Smooth muscle cell (in vitro differentiated cells): ENCODE results near the gene PITPNM3. TPM values are rescaled to one million over a fixed set of nuclear protein-coding genes. Genes with fewer than 3 reads are reported as not detected.
A peak's percentile ranks its signal among the peaks of the same experiment; 100 is the strongest.

ENCODE experiments used
- DNase-seq: peaks from one replicate; lab custom pipeline; 2025; ENCODE audit not compliant: unreplicated experiment; lab: John Stamatoyannopoulos, UW
- H2AFZ ChIP-seq: fragments of 200-600 bp; sonication (generic); 2 replicates; pipeline ENCODE4 v1.6.0; 2016; ENCODE audit warnings: antibody characterized with exemption, low read depth, mild to moderate bottlenecking
- H3F3A ChIP-seq: fragments of 200-600 bp; sonication (generic); 2 replicates; pipeline ENCODE4 v1.6.0; 2017; ENCODE audit warnings: antibody characterized with exemption, low read depth
- H3K27ac ChIP-seq: fragments of 200-600 bp; sonication (generic); 2 replicates; pipeline ENCODE4 v1.5.1; 2016; ENCODE audit warnings: low read depth, mild to moderate bottlenecking
- H3K27me3 ChIP-seq: fragments of 200-600 bp; sonication (generic); 2 replicates; pipeline ENCODE4 v1.6.1; 2016; ENCODE audit warnings: low read depth, mild to moderate bottlenecking
- H3K36me3 ChIP-seq: fragments of 200-600 bp; sonication (generic); 2 replicates; pipeline ENCODE4 v1.5.1; 2016; ENCODE audit warnings: low read depth
- H3K4me1 ChIP-seq: fragments of 200-600 bp; sonication (generic); 2 replicates; pipeline ENCODE4 v1.5.1; 2016; ENCODE audit warnings: low read depth
- H3K4me2 ChIP-seq: fragments of 200-600 bp; sonication (generic); 2 replicates; pipeline ENCODE4 v1.6.0; 2016; ENCODE audit warnings: mild to moderate bottlenecking
- H3K4me3 ChIP-seq: fragments of 200-600 bp; sonication (generic); 2 replicates; pipeline ENCODE4 v1.5.1; 2016; ENCODE audit warnings: mild to moderate bottlenecking
- H3K79me2 ChIP-seq: fragments of 200-600 bp; sonication (generic); 2 replicates; pipeline ENCODE4 v1.6.0; 2016; ENCODE audit warnings: low read depth, mild to moderate bottlenecking
- H3K9ac ChIP-seq: fragments of 200-600 bp; sonication (generic); 2 replicates; pipeline ENCODE4 v1.6.0; 2016; ENCODE audit warnings: low read depth
- H3K9me3 ChIP-seq: fragments of 200-600 bp; sonication (generic); replicated peaks from 2 replicates; pipeline ENCODE4 v1.5.1; 2016; ENCODE audit warnings: low read depth
- H4K20me1 ChIP-seq: fragments of 200-600 bp; sonication (generic); 2 replicates; pipeline ENCODE4 v1.6.0; 2016; ENCODE audit warnings: low read depth
- CTCF ChIP-seq: fragments of 200-600 bp; sonication (generic); IDR thresholded peaks from 2 replicates; pipeline ENCODE4 v1.5.1; 2017; ENCODE audit warnings: borderline replicate concordance, mild to moderate bottlenecking, antibody characterized with exemption; ENCODE audit not compliant: insufficient read depth, poor library complexity, severe bottlenecking
- WGBS: methylation state at CpG from one replicate; pipeline ENCODE4 v1.1.7; 2016; ENCODE audit warnings: low lambda C conversion rate; 5-methylcytosine and 5-hydroxymethylcytosine counted together
- polyA plus RNA-seq: library from polyadenylated mRNA; unstranded; fragments of >200 nt; fragmentation: Nextera tagmentation; extraction: Ambion mirVana; gene quantifications from 2 replicates; pipeline ENCODE4 v1.2.1, GENCODE V29; 2016
- total RNA-seq: library from RNA; depleted of rRNA; stranded (reverse); fragments of >200 nt; gene quantifications from 2 replicates; pipeline ENCODE4 v1.2.3, GENCODE V29; 2014

Gene PITPNM3
- total and polyA plus RNA-seq, 2 experiments from 2014 or later = 2.4 to 2.6 TPM

DNA sequence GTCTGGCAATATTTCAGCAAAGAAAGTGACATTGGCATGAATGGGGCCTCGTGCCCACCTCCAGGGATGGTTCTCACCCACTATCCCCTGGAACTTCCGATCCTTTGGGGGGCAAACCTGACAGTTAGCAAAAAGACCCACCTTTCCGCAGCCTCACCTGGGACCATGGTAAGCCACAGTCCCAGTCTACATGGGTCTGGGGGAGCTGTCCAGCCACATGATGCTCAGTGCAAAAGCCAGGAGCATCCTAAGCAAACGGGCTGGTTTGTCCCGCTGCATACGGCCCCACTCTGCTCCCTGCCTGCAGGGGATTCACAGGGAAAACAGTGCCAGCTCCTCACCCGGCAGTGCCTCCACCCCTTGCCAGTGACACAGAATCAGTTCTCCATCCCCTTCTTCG, 140.7 kb downstream of the PITPNM3 start:
- 80% methylated on average over 8 of the region's 8 CpGs for WGBS
- Histone ChIP-seq H3K4me2 (no peak overlapping the region), H3K4me1 (no peaks in the 10 kb centered on the region)

DNA sequence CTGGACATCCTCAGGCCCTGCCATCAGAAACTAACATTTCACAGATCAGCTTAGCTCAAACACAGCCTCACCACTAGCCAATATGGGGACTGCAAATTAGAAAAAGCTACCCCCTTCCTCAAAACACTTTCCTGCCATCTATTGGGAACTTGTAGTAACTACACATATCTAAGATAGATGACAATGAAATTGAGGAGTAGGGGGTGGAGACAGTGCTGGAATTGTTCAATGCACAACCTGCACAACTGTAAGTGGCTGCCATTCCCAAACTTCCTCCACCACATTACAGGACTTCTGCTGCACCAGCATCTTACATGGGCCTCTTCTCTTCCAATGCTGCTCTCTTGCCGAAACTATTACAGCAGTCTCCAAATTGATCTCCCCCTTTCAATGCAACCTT, 143.3 kb downstream of the PITPNM3 start:
- Histone ChIP-seq H3K4me3 (no peak overlapping the region), H3K4me1 (no peaks in the 10 kb centered on the region), H2AFZ (no peak overlapping the region), H3K9ac (no peak overlapping the region), H3K79me2 (no peaks in the 10 kb centered on the region), H3K9me3 (no peaks in the 10 kb centered on the region), H4K20me1 (no peaks in the 10 kb centered on the region), H3F3A (no peaks in the 10 kb centered on the region), H3K27me3 (no peaks in the 10 kb centered on the region), H3K27ac (no peak overlapping the region), H3K36me3 (no peaks in the 10 kb centered on the region), H3K4me2 (no peak overlapping the region)
- peak; percentile 46 for TF ChIP-seq CTCF
- DNase-seq = no peak
- WGBS = 89% methylated on average over 1 of the region's 1 CpG

More for the DNA sequence above, 140.7 kb downstream of the PITPNM3 start:
- no peak for DNase-seq
- TF ChIP-seq CTCF = no peak
- no peak overlapping the region for H2AFZ ChIP-seq
- no peaks in the 10 kb centered on the region for H3K36me3 ChIP-seq
- peaks cover 4% of the 10 kb centered on the region for H3K27me3 ChIP-seq
- H3F3A ChIP-seq = no peaks in the 10 kb centered on the region
- no peaks in the 10 kb centered on the region for H3K79me2 ChIP-seq
- H3K4me3 ChIP-seq = no peak overlapping the region
- H3K27ac ChIP-seq = no peak overlapping the region
- H3K9ac ChIP-seq = no peak overlapping the region
- no peaks in the 10 kb centered on the region for H4K20me1 ChIP-seq
- no peaks in the 10 kb centered on the region for H3K9me3 ChIP-seq

GRCh38 chr17:6408735-6409134, 147.6 kb downstream of the PITPNM3 start:
- WGBS = 83% methylated on average over 10 of the region's 10 CpGs
- H3K27ac ChIP-seq = no peak overlapping the region
- H3K9ac ChIP-seq = no peak overlapping the region
- H3K4me1 ChIP-seq = no peaks in the 10 kb centered on the region
- no peaks in the 10 kb centered on the region for H3K36me3 ChIP-seq
- H2AFZ ChIP-seq = no peak overlapping the region
- no peaks in the 10 kb centered on the region for H3K27me3 ChIP-seq
- H3K4me3 ChIP-seq = no peak overlapping the region
- no peaks in the 10 kb centered on the region for H4K20me1 ChIP-seq
- DNase-seq = no peak
- no peaks in the 10 kb centered on the region for H3K9me3 ChIP-seq
- H3K79me2 ChIP-seq = no peaks in the 10 kb centered on the region
- no peak for TF ChIP-seq CTCF
- no peaks in the 10 kb centered on the region for H3F3A ChIP-seq
- no peak overlapping the region for H3K4me2 ChIP-seq

DNA sequence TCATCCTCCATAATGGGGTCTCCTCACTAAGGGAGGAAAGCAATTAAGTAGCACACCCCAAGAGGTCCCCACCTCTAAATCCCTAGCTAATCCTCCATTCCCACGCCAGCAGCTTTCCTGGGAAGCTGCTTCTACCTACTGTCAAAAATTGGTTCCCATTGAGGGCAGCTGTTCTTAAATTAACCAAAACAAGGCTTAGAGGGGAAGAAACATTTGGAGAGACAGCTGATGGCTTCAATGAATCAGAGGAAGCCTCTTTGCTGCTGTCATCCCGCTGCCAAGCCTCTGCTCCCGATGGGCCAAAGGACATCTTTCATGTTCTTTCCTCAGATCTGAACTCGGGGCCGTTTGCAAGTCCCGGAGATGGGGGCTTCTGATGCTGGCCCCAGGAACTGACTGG, 148.1 kb downstream of the PITPNM3 start:
- Histone ChIP-seq H3K36me3 (no peaks in the 10 kb centered on the region), H3K9me3 (no peaks in the 10 kb centered on the region), H3K27ac (no peak overlapping the region), H3K4me2 (no peak overlapping the region), H3K79me2 (no peaks in the 10 kb centered on the region), H3K27me3 (no peaks in the 10 kb centered on the region), H3K4me3 (no peak overlapping the region), H2AFZ (no peak overlapping the region), H4K20me1 (no peaks in the 10 kb centered on the region), H3F3A (no peaks in the 10 kb centered on the region), H3K4me1 (no peaks in the 10 kb centered on the region), H3K9ac (no peak overlapping the region)
- 89% methylated on average over 6 of the region's 6 CpGs for WGBS
- no peak for DNase-seq
- no peak for TF ChIP-seq CTCF
